Prostate gland (tissue), 2 donors: ENCODE measurements around the gene NIPAL3. TPM values are rescaled to one million over a fixed set of nuclear protein-coding genes. Genes with fewer than 3 reads are reported as not detected.
"Not testable (repeated sequence)": the region's sequence is repeated elsewhere in the genome, so short reads cannot be mapped to it uniquely, and the experiment has no call there.

Experiments used
- DNase-seq: peaks from one replicate; pipeline ENCODE4 v3.0.0-alpha.2; 2019; ENCODE audit warnings: low spot score
- H3K27ac ChIP-seq, 2 donors: fragments of 200-600 bp; sonication (generic); 2 replicates each; pipeline ENCODE4 v1.5.1; 2017 to 2019
- H3K27me3 ChIP-seq: fragments of 200-600 bp; sonication (generic); replicated peaks from 2 replicates; pipeline ENCODE4 v1.5.1; 2019; ENCODE audit not compliant: insufficient read depth
- H3K36me3 ChIP-seq, 2 donors: fragments of 200-600 bp; sonication (generic); 1 replicate in 1 of 2; 2 replicates in 1 of 2; pipeline versions ENCODE4 v1.5.1 to v1.8.1; 2017 to 2019
- H3K4me1 ChIP-seq: fragments of 200-600 bp; sonication (generic); replicated peaks from 2 replicates; pipeline ENCODE4 v1.5.1; 2019
- H3K4me3 ChIP-seq, 2 donors: fragments of 200-600 bp; sonication (generic); 2 replicates each; pipeline ENCODE4 v1.5.1; 2017 to 2019
- H3K9me3 ChIP-seq: fragments of 200-600 bp; sonication (generic); 2 replicates; pipeline ENCODE4 v1.5.1; 2017
- CTCF ChIP-seq, 4 experiments: fragments of 200-600 bp in 2 of 4; fragments of 450-650 bp in 2 of 4; sonication (generic) in 2 of 4; IDR thresholded peaks; 1 replicate in 3 of 4; 2 replicates in 1 of 4; pipeline ENCODE4 v1.5.1; 2016 to 2019; ENCODE audit warnings: antibody characterized with exemption in 4 of 4, mild to moderate bottlenecking in 2 of 4, moderate library complexity in 2 of 4
- POLR2A ChIP-seq: fragments of 450-650 bp; IDR thresholded peaks from one replicate; pipeline ENCODE4 v1.6.1; 2016; ENCODE audit warnings: antibody characterized with exemption, mild to moderate bottlenecking
- POLR2AphosphoS5 ChIP-seq: sonication (generic); formaldehyde crosslinking; IDR thresholded peaks from one replicate; pipeline ENCODE4 v1.6.1; 2017; ENCODE audit warnings: antibody characterized with exemption
- WGBS: methylation state at CpG from one replicate; pipeline ENCODE4 v1.1.5; 2018; 5-methylcytosine and 5-hydroxymethylcytosine counted together
- intact Hi-C: fragments of 100-400 bp; cut with DNase I; formaldehyde crosslinking; loops from one replicate; pipeline ENCODE4 v1.14.2; 2022
- total RNA-seq, 2 donors: library from RNA; depleted of rRNA; stranded (reverse); fragments of >200 nt; gene quantifications; one replicate each; pipeline ENCODE4 v1.1.0, GENCODE V29; 2016

The NIPAL3 gene
- total RNA-seq, 2 donors from 2014 or later: 125 to 350 TPM

DNA sequence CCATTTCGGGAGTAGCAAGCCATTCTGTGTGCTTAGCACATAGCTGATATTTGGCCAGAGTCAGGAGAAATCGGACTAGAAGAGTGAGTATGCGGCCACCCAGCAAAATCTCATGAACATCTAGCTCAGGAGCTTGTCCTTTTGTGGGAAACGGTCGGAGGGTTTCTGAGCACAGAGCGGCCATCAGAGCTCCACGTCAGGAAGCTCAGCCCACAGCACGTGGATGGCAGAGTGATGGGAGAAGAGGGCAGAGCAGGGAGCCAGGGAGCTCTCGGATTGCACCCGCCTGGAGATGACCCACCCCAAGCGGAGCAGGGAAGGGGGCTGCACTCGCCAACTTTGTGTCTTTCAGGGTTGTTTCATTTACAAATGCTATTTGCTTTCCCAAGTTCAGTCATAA, 100.9 kb downstream of the NIPAL3 start:
- TF ChIP-seq CTCF (IDR thresholded peaks at IDR 0.05): no peak
- TF ChIP-seq POLR2A: no peak
- TF ChIP-seq POLR2AphosphoS5: no peak
- 82% methylated on average over 12 of the region's 12 CpGs for WGBS
- H3K27ac ChIP-seq: no peak overlapping the region
- no peaks in the 10 kb centered on the region for H3K9me3 ChIP-seq
- no peaks in the 10 kb centered on the region for H3K36me3 ChIP-seq
- H3K27me3 ChIP-seq: no peaks in the 10 kb centered on the region
- intact Hi-C loops: no loop called here
- no peak for DNase-seq
- H3K4me1 ChIP-seq: no peaks in the 10 kb centered on the region
- H3K4me3 ChIP-seq: no peak overlapping the region

DNA sequence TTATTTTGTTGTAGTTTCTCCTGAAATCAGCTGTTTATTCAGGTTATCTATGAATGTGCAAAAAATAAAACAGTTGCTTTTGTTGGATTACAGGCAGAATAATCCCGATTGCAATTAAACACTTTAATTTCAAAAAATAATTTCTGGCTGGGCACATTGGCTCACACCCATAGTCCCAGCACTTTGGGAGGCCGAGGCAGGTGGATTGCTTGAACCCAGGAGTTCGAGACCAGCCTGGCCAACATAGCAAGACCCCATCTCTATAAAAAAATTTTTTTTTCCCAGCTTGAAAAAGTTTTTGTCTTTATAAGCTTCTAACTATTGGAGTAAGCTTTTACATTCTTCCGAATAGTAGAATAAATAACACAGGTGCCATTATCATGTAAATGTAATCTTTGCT, 102.3 kb downstream of the NIPAL3 start:
- 95% methylated on average over 4 of the region's 4 CpGs for WGBS

GRCh38 chr1:24520282-24520681, 104.7 kb downstream of the NIPAL3 start:
- H3K27ac ChIP-seq, H3K36me3 ChIP-seq, H3K4me3 ChIP-seq, H3K27me3 ChIP-seq, intact Hi-C loops, DNase-seq, H3K4me1 ChIP-seq, H3K9me3 ChIP-seq: not testable (repeated sequence)
- WGBS: 76% methylated on average over 5 of the region's 5 CpGs

More for the DNA sequence above, 102.3 kb downstream of the NIPAL3 start:
- Histone ChIP-seq H3K4me1 (no peaks in the 10 kb centered on the region), H3K9me3 (no peaks in the 10 kb centered on the region), H3K36me3 (no peaks in the 10 kb centered on the region), H3K27ac (no peak overlapping the region), H3K27me3 (no peaks in the 10 kb centered on the region), H3K4me3 (no peak overlapping the region)
- intact Hi-C loops: no loop called here
- DNase-seq: no peak
- TF ChIP-seq POLR2A: no peak
- TF ChIP-seq POLR2AphosphoS5: no peak
- TF ChIP-seq CTCF (IDR thresholded peaks at IDR 0.05): no peak

Other genes with a start within 250 kb of the NIPAL3 start
- 1 to 10 TPM; 6.6 to 9.2 TPM for gene IFNLR1, start 228.5 kb upstream of the NIPAL3 start, total RNA-seq
- gene GRHL3, start 96.4 kb upstream of the NIPAL3 start, total RNA-seq: 1 to 10 TPM; 8.1 to 8.4 TPM
- gene STPG1, start 2.0 kb upstream of the NIPAL3 start, total RNA-seq: 10 to 100 TPM in 1 of 2 donors, 1 to 10 TPM in 1; 9.8 to 10.8 TPM
- gene RCAN3, start 87.0 kb downstream of the NIPAL3 start, total RNA-seq: 100 to 1,000 TPM in 1 of 2 donors, 10 to 100 TPM in 1; 50.8 to 238 TPM
- gene NCMAP, start 140.3 kb downstream of the NIPAL3 start, total RNA-seq: 1 to 10 TPM; 2.0 to 7.7 TPM
- gene SRRM1, start 227.5 kb downstream of the NIPAL3 start, total RNA-seq: 100 to 1,000 TPM; 119 to 147 TPM